Measurements from ENCODE around the gene CKAP5.

Gene CKAP5

DNA sequence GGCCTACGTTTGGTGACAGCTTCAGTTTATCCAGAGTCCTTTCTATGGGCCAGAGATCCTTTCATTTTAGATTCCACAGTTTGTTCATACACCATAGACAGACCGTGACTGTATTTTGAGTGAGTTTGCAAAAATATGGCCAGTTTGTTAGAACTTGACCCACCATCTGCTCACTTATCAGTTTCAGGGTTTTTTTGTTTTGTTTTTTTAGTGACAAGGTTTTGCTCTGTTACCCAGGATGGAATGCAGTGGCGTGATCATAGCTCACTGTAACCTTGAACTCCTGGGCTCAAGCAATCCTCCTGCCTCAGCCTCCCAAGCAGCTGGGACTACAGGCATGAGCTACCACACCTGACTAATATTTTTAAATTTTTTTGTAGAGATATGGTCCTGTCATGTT is 9.1 kb upstream of the CKAP5 start:
- H3K27me3 ChIP-seq (ENCODE audit: insufficient read depth, low read length), result no peaks in the 10 kb centered on the region
- 81% methylated on average over 3 of the region's 3 CpGs for WGBS
- H3K9ac ChIP-seq (ENCODE audit: low read depth, low read length), result no peak overlapping the region
- no peak overlapping the region for H3K27ac ChIP-seq (ENCODE audit: low read depth, low read length)
- peaks cover 33% of the 10 kb centered on the region for H3K36me3 ChIP-seq (ENCODE audit: insufficient read depth, low read length)
- H3K9me3 ChIP-seq (ENCODE audit: insufficient read depth, low read depth, low read length), result peaks cover 2% of the 10 kb centered on the region; the same call in 1 of the 2 replicates
- no peaks in the 10 kb centered on the region for H3K4me1 ChIP-seq (ENCODE audit: insufficient read depth, low read length)
- no peak overlapping the region for H3K4me3 ChIP-seq (ENCODE audit: low read length)

DNA sequence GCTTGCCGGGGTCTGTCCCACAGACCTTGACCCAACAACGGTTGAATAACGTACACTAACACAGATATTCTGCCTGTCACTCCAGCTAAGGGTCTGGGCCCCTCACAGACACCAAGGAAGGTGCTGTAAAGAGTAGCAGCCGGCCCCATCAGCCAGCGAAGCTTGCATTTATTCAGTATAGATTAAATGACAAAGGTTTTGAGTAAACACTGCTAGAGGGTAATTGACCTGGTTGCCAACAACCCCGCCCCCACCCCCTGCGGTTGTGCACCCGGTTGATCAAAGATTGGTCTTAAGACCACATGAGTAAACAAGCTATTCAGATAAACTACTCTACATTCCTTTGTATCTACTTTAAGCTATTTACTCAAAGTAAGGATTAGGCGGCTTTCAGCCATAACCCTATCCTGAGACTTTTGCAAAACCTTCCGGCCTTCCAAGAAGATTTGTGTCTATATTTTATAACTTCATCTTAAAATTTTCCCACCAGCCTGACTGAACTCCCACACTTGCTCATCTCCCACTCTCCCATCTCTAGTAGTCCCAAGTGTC is 4.8 kb upstream of the CKAP5 start:
- no peaks in the 10 kb centered on the region; the same call in 1 of the 2 replicates for H3K36me3 ChIP-seq (ENCODE audit: insufficient read depth, low read length)
- H3K9me3 ChIP-seq (ENCODE audit: insufficient read depth, low read depth, low read length), result peaks cover 7% of the 10 kb centered on the region; the same call in 1 of the 2 replicates
- no peak overlapping the region for H3K27ac ChIP-seq (ENCODE audit: low read depth, low read length)
- 43% methylated on average over 10 of the region's 10 CpGs for WGBS
- H3K4me3 ChIP-seq (ENCODE audit: low read length), result no peak overlapping the region
- H3K27me3 ChIP-seq (ENCODE audit: insufficient read depth, low read length), result 0 out of 2 replicates have a peak, but pooled peaks cover 5% of the 10 kb centered on the region
- peaks cover 5% of the 10 kb centered on the region; the same call in 1 of the 2 replicates for H3K4me1 ChIP-seq (ENCODE audit: insufficient read depth, low read length)
- H3K9ac ChIP-seq (ENCODE audit: low read depth, low read length), result no peak overlapping the region

DNA sequence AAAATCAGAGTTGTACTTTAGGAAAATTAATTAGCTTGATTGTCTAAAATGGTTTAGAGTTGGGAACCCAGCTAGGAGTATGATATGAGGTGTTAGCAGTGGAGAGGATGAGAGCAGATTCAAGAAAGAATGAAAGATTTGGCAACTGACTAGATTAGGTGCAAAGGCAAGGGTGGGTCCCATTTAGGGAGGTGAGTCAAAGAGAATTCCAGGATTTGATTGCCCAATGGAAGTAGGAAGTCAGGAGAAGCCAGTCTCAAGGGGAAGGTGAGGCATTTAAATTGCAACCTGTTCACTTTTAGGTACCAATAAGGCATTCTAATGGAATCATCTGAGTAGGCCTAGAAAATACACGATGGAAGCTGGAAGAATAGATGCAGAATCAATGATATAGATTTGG is 3.6 kb upstream of the CKAP5 start:
- Histone ChIP-seq H3K36me3 (ENCODE audit: insufficient read depth, low read length) (no peaks in the 10 kb centered on the region), H3K9me3 (ENCODE audit: insufficient read depth, low read depth, low read length) (peaks cover 7% of the 10 kb centered on the region; the same call in 1 of the 2 replicates), H3K27ac (ENCODE audit: low read depth, low read length) (no peak overlapping the region), H3K9ac (ENCODE audit: low read depth, low read length) (no peak overlapping the region), H3K4me3 (ENCODE audit: low read length) (no peak overlapping the region), H3K4me1 (ENCODE audit: insufficient read depth, low read length) (peaks cover 5% of the 10 kb centered on the region; the same call in 1 of the 2 replicates), H3K27me3 (ENCODE audit: insufficient read depth, low read length) (0 out of 2 replicates have a peak, but pooled peaks cover 5% of the 10 kb centered on the region)
- WGBS, result 92% methylated on average over 1 of the region's 1 CpG

GRCh38 chr11:46846510-46846830 is 390 bp upstream of the CKAP5 start:
- Histone ChIP-seq H3K4me1 (ENCODE audit: insufficient read depth, low read length) (peaks cover 13% of the 10 kb centered on the region), H3K27me3 (ENCODE audit: insufficient read depth, low read length) (0 out of 2 replicates have a peak, but pooled peaks cover 5% of the 10 kb centered on the region), H3K4me3 (ENCODE audit: low read length) (peak overlapping the region; percentile 98), H3K9ac (ENCODE audit: low read depth, low read length) (peak overlapping the region; percentile 91; the same call in 1 of the 2 replicates), H3K27ac (ENCODE audit: low read depth, low read length) (no peak overlapping the region), H3K36me3 (ENCODE audit: insufficient read depth, low read length) (0 out of 2 replicates have a peak, but pooled peaks cover 6% of the 10 kb centered on the region), H3K9me3 (ENCODE audit: insufficient read depth, low read depth, low read length) (peaks cover 7% of the 10 kb centered on the region; the same call in 1 of the 2 replicates)
- WGBS, result 22% methylated on average over 6 of the region's 6 CpGs

GRCh38 chr11:46845440-46845739 is 690 bp downstream of the CKAP5 start:
- Histone ChIP-seq H3K27ac (ENCODE audit: low read depth, low read length) (peak overlapping the region; percentile 36; the same call in 1 of the 2 replicates), H3K9me3 (ENCODE audit: insufficient read depth, low read depth, low read length) (peaks cover 7% of the 10 kb centered on the region; the same call in 1 of the 2 replicates), H3K9ac (ENCODE audit: low read depth, low read length) (peak overlapping the region; percentile 91), H3K4me1 (ENCODE audit: insufficient read depth, low read length) (peaks cover 13% of the 10 kb centered on the region), H3K36me3 (ENCODE audit: insufficient read depth, low read length) (peaks cover 11% of the 10 kb centered on the region; the same call in 1 of the 2 replicates), H3K4me3 (ENCODE audit: low read length) (peak overlapping the region; percentile 98), H3K27me3 (ENCODE audit: insufficient read depth, low read length) (0 out of 2 replicates have a peak, but pooled peaks cover 5% of the 10 kb centered on the region)
- under 1% methylated on average over 12 of the region's 12 CpGs for WGBS

DNA sequence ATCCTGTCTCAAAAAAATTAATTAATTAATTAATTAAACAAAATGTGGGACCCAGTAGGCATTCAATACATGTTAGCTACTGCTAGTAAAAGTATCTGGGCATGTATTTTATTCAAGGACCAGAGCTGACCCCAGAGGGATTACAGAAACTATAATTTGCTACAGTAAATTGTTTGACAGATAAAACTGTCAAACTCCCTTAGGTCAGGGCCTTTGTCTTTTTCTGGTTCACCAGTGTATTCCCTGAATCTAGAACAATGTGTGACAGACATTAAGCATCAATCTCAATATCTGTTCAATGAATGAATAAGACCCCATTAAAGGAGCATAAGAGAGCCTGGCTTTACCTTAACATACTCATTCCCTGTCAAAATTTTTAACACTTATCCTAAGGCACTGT is 6.0 kb downstream of the CKAP5 start:
- H3K36me3 ChIP-seq (ENCODE audit: insufficient read depth, low read length), result peaks cover 14% of the 10 kb centered on the region; the same call in 1 of the 2 replicates
- H3K9me3 ChIP-seq (ENCODE audit: insufficient read depth, low read depth, low read length), result no peaks in the 10 kb centered on the region
- no peak overlapping the region for H3K9ac ChIP-seq (ENCODE audit: low read depth, low read length)
- no peak overlapping the region for H3K4me3 ChIP-seq (ENCODE audit: low read length)
- H3K4me1 ChIP-seq (ENCODE audit: insufficient read depth, low read length), result peaks cover 23% of the 10 kb centered on the region
- H3K27ac ChIP-seq (ENCODE audit: low read depth, low read length), result no peak overlapping the region
- H3K27me3 ChIP-seq (ENCODE audit: insufficient read depth, low read length), result no peaks in the 10 kb centered on the region

- Histone ChIP-seq H3K4me3 (ENCODE audit: low read length) (no peak overlapping the region), H3K27me3 (ENCODE audit: insufficient read depth, low read length) (no peaks in the 10 kb centered on the region), H3K9me3 (ENCODE audit: insufficient read depth, low read depth, low read length) (no peaks in the 10 kb centered on the region), H3K27ac (ENCODE audit: low read depth, low read length) (no peak overlapping the region), H3K9ac (ENCODE audit: low read depth, low read length) (no peak overlapping the region), H3K4me1 (ENCODE audit: insufficient read depth, low read length) (peaks cover 18% of the 10 kb centered on the region), H3K36me3 (ENCODE audit: insufficient read depth, low read length) (peaks cover 14% of the 10 kb centered on the region; the same call in 1 of the 2 replicates)
- WGBS, result 90% methylated on average over 5 of the region's 6 CpGs
Observed at GRCh38 chr11:46838501-46838900, 7.6 kb downstream of the CKAP5 start.

- Histone ChIP-seq H3K27ac (ENCODE audit: low read depth, low read length) (no peak overlapping the region), H3K9me3 (ENCODE audit: insufficient read depth, low read depth, low read length) (no peaks in the 10 kb centered on the region), H3K4me1 (ENCODE audit: insufficient read depth, low read length) (peaks cover 14% of the 10 kb centered on the region), H3K9ac (ENCODE audit: low read depth, low read length) (no peak overlapping the region), H3K36me3 (ENCODE audit: insufficient read depth, low read length) (peaks cover 14% of the 10 kb centered on the region; the same call in 1 of the 2 replicates), H3K4me3 (ENCODE audit: low read length) (no peak overlapping the region), H3K27me3 (ENCODE audit: insufficient read depth, low read length) (no peaks in the 10 kb centered on the region)
Observed at GRCh38 chr11:46837860-46838259, 8.2 kb downstream of the CKAP5 start.

DNA sequence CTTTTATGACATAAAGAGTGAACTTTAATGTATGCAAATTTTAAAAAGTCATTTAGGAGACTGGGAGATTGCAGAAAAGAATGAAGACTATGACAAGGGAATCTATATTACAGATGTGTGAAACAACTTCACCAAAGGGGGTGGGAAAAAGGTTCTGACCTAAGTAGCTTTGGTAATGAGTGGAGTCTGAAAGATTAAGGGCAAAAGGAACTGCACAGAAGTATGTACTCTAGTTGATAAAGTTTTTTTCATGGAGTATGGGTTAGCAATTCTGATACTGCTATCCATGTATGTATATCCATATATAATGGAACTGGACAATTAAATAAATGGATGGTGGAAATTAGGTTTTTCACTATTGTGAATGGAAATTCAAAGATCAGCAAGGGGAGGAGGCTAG is 9.2 kb downstream of the CKAP5 start:
- Histone ChIP-seq H3K27ac (ENCODE audit: low read depth, low read length) (no peak overlapping the region), H3K36me3 (ENCODE audit: insufficient read depth, low read length) (peaks cover 9% of the 10 kb centered on the region; the same call in 1 of the 2 replicates)

DNA sequence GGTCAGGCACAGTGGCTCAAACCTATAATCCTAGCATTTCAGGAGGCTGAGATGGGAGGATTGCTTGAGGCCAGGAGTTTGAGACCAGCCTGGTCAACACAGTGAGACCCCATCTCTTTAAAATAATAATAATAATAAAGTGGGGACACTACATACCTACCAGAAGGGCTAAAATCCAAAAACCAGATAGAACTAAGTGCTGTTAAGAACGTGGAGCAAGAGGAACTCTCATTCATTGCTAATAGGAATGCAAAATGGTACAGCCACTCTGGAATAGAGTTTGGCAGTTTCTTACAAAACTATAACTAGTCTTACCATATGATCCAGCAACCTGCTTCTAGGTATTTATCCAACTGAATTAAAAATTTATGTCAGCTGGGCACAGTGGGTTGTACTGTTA is 9.6 kb downstream of the CKAP5 start:
- H3K4me1 ChIP-seq (ENCODE audit: insufficient read depth, low read length), result peaks cover 14% of the 10 kb centered on the region
- no peaks in the 10 kb centered on the region for H3K27me3 ChIP-seq (ENCODE audit: insufficient read depth, low read length)
- no peaks in the 10 kb centered on the region for H3K9me3 ChIP-seq (ENCODE audit: insufficient read depth, low read depth, low read length)
- H3K27ac ChIP-seq (ENCODE audit: low read depth, low read length), result no peak overlapping the region
- H3K36me3 ChIP-seq (ENCODE audit: insufficient read depth, low read length), result peaks cover 8% of the 10 kb centered on the region; the same call in 1 of the 2 replicates
- no peak overlapping the region for H3K9ac ChIP-seq (ENCODE audit: low read depth, low read length)
- 100% methylated on average over 1 of the region's 1 CpG for WGBS
- H3K4me3 ChIP-seq (ENCODE audit: low read length), result no peak overlapping the region

More for the DNA sequence above, 9.2 kb downstream of the CKAP5 start:
- H3K4me3 ChIP-seq (ENCODE audit: low read length), result no peak overlapping the region
- no peak overlapping the region for H3K9ac ChIP-seq (ENCODE audit: low read depth, low read length)
- peaks cover 14% of the 10 kb centered on the region for H3K4me1 ChIP-seq (ENCODE audit: insufficient read depth, low read length)
- H3K27me3 ChIP-seq (ENCODE audit: insufficient read depth, low read length), result no peaks in the 10 kb centered on the region
- H3K9me3 ChIP-seq (ENCODE audit: insufficient read depth, low read depth, low read length), result no peaks in the 10 kb centered on the region

GRCh38 chr11:46835897-46836296 is 10.2 kb downstream of the CKAP5 start:
- Histone ChIP-seq H3K36me3 (ENCODE audit: insufficient read depth, low read length) (peaks cover 6% of the 10 kb centered on the region; the same call in 1 of the 2 replicates), H3K4me3 (ENCODE audit: low read length) (no peak overlapping the region; the same call in 1 of the 2 replicates), H3K9me3 (ENCODE audit: insufficient read depth, low read depth, low read length) (no peaks in the 10 kb centered on the region), H3K27ac (ENCODE audit: low read depth, low read length) (no peak overlapping the region), H3K4me1 (ENCODE audit: insufficient read depth, low read length) (peaks cover 14% of the 10 kb centered on the region), H3K9ac (ENCODE audit: low read depth, low read length) (no peak overlapping the region), H3K27me3 (ENCODE audit: insufficient read depth, low read length) (no peaks in the 10 kb centered on the region)
- 70% methylated on average over 2 of the region's 3 CpGs for WGBS

DNA sequence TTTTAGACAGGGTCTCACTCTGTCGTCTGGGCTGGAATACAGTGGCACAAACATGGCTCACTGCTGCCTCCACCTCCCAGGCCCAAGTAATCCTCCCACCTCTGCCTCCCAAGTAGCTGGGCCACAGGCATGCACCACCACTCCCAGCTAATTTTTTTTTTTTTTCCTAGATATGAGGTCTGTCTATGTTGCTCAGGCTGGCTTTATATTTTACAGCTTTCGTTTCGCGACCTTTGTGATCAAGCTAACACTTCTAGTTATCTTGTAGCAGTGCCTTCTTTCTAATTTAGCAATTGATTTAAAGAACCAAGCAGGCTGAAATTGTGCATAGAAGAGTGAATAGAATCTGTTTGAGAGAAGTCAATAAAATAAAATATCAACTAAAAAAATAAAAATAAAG is 11.3 kb downstream of the CKAP5 start:
- H3K9ac ChIP-seq (ENCODE audit: low read depth, low read length), result no peak overlapping the region
- H3K9me3 ChIP-seq (ENCODE audit: insufficient read depth, low read depth, low read length), result no peaks in the 10 kb centered on the region
- H3K4me3 ChIP-seq (ENCODE audit: low read length), result no peak overlapping the region
- H3K27me3 ChIP-seq (ENCODE audit: insufficient read depth, low read length), result no peaks in the 10 kb centered on the region
- peaks cover 14% of the 10 kb centered on the region for H3K4me1 ChIP-seq (ENCODE audit: insufficient read depth, low read length)
- no peaks in the 10 kb centered on the region for H3K36me3 ChIP-seq (ENCODE audit: insufficient read depth, low read length)
- WGBS, result 80% methylated on average over 1 of the region's 4 CpGs
- no peak overlapping the region for H3K27ac ChIP-seq (ENCODE audit: low read depth, low read length)
